ENCODE measurements around the gene TRIM56. TPM values are rescaled to one million over a fixed set of nuclear protein-coding genes. Genes with fewer than 3 reads are reported as not detected.
"Not testable (repeated sequence)": the region's sequence is repeated elsewhere in the genome, so short reads cannot be mapped to it uniquely, and the experiment has no call there.

TRIM56 gene
- total RNA-seq, 1 donor from 2014 or later: 1.4 TPM

DNA sequence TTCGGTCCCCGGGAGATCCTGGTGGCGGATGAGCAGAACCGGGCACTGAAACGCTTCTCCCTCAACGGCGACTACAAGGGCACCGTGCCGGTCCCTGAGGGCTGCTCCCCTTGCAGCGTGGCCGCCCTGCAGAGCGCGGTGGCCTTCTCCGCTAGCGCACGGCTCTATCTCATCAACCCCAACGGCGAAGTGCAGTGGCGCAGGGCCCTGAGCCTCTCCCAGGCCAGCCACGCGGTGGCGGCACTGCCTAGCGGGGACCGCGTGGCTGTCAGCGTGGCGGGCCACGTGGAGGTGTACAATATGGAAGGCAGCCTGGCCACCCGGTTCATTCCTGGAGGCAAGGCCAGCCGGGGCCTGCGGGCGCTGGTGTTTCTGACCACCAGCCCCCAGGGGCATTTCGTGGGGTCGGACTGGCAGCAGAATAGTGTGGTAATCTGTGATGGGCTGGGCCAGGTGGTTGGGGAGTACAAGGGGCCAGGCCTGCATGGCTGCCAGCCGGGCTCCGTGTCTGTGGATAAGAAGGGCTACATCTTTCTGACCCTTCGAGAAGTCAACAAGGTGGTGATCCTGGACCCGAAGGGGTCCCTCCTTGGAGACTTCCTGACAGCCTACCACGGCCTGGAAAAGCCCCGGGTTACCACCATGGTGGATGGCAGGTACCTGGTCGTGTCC, 3.7 kb downstream of the TRIM56 start:
- Histone ChIP-seq H3K4me3 (no peak overlapping the region), H3F3A (ENCODE audit: low read depth) (peaks cover 4% of the 10 kb centered on the region), H3K27ac (no peak overlapping the region), H3K36me3 (no peaks in the 10 kb centered on the region), H3K4me1 (peaks cover 9% of the 10 kb centered on the region), H3K9ac (no peak overlapping the region), H3K79me2 (ENCODE audit: low read depth) (no peaks in the 10 kb centered on the region), H3K4me2 (no peak overlapping the region), H3K9me3 (ENCODE audit: low read depth) (no peaks in the 10 kb centered on the region), H4K20me1 (ENCODE audit: low read depth) (no peaks in the 10 kb centered on the region), H3K27me3 (no peaks in the 10 kb centered on the region), H2AFZ (replicated peaks) (no peak overlapping the region)
- Mint-ChIP-seq H3K4me1 (peaks cover 21% of the 10 kb centered on the region), H3K36me3 (peaks cover 10% of the 10 kb centered on the region), H3K27me3 (ENCODE audit: insufficient read depth, low read depth) (peaks cover 7% of the 10 kb centered on the region), H3K4me3 (no peak overlapping the region), H3K9me3 (peaks cover 6% of the 10 kb centered on the region), H3K27ac (no peak overlapping the region)
- DNase-seq (ENCODE audit: low spot score): no peak
- TF ChIP-seq EZH2phosphoT487 (IDR thresholded peaks at IDR 0.05) (no peak), EZH2 (IDR thresholded peaks at IDR 0.05) (no peak)
- TF ChIP-seq, protein P1, sequence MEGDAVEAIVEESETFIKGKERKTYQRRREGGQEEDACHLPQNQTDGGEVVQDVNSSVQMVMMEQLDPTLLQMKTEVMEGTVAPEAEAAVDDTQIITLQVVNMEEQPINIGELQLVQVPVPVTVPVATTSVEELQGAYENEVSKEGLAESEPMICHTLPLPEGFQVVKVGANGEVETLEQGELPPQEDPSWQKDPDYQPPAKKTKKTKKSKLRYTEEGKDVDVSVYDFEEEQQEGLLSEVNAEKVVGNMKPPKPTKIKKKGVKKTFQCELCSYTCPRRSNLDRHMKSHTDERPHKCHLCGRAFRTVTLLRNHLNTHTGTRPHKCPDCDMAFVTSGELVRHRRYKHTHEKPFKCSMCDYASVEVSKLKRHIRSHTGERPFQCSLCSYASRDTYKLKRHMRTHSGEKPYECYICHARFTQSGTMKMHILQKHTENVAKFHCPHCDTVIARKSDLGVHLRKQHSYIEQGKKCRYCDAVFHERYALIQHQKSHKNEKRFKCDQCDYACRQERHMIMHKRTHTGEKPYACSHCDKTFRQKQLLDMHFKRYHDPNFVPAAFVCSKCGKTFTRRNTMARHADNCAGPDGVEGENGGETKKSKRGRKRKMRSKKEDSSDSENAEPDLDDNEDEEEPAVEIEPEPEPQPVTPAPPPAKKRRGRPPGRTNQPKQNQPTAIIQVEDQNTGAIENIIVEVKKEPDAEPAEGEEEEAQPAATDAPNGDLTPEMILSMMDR (IDR thresholded peaks at IDR 0.05): no peak

DNA sequence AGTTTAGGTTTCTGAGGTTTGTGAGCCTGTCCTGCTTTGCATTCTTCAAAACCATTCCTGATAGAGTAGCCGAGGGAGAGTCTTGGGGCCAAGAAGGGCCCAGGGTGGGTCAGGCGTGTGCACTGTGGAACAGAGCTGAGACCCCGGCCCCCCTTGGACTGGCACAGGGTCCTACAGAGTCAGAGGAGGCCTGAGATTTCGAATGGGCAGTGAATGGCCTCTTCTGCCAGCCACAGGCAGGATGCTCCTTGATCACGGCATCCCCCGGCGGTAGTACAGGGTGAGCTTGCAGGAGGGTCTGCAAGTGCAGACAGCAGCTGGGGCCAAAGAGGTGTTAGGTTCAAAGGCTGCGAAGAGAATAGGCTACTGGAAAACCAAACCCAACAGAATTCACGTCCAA, 4.6 kb downstream of the TRIM56 start:
- Mint-ChIP-seq H3K36me3 (peaks cover 10% of the 10 kb centered on the region), H3K27me3 (ENCODE audit: insufficient read depth, low read depth) (peaks cover 7% of the 10 kb centered on the region), H3K27ac (no peak overlapping the region), H3K4me1 (peaks cover 21% of the 10 kb centered on the region), H3K4me3 (no peak overlapping the region), H3K9me3 (peaks cover 6% of the 10 kb centered on the region)
- TF ChIP-seq, protein P1 (IDR thresholded peaks at IDR 0.05): no peak
- TF ChIP-seq EZH2 (IDR thresholded peaks at IDR 0.05) (no peak), EZH2phosphoT487 (IDR thresholded peaks at IDR 0.05) (no peak)
- no peaks in the 10 kb centered on the region for H4K20me1 ChIP-seq (ENCODE audit: low read depth)
- peaks cover 2% of the 10 kb centered on the region for H3F3A ChIP-seq (ENCODE audit: low read depth)
- H3K79me2 ChIP-seq (ENCODE audit: low read depth): no peaks in the 10 kb centered on the region
- H3K9ac ChIP-seq: no peak overlapping the region
- H2AFZ ChIP-seq (replicated peaks): no peak overlapping the region
- no peak overlapping the region for H3K4me3 ChIP-seq
- no peaks in the 10 kb centered on the region for H3K27me3 ChIP-seq
- H3K36me3 ChIP-seq: no peaks in the 10 kb centered on the region
- no peak for DNase-seq (ENCODE audit: low spot score)
- H3K9me3 ChIP-seq (ENCODE audit: low read depth): no peaks in the 10 kb centered on the region
- H3K4me2 ChIP-seq: no peak overlapping the region
- H3K27ac ChIP-seq: no peak overlapping the region
- peaks cover 7% of the 10 kb centered on the region for H3K4me1 ChIP-seq

DNA sequence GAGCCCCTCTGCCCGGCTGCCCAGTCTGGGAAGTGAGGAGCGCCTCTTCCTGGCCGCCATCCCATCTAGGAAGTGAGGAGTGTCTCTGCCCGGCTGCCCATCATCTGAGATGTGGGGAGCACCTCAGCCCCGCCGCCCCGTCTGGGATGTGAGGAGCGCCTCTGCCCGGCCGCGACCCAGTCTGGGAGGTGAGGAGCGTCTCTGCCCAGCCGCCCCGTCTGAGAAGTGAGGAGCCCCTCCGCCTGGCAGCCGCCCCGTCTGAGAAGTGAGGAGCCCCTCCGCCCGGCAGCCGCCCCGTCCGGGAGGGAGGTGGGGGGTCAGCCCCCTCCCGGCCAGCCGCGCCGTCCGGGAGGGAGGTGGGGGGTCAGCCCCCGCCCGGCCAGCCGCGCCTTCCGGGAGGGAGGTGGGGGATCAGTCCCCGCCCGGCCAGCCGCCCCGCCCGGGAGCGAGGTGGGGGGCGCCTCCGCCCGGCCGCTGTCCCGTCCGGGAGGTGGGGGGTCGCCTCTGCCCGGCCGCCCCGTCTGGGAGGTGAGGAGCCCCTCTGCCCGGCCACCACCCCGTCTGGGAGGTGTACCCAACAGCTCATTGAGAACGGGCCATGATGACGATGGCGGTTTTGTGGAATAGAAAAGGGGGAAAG, 7.1 kb downstream of the TRIM56 start:
- H3K27me3 ChIP-seq; H3K27ac ChIP-seq; H3F3A ChIP-seq (ENCODE audit: low read depth); H3K4me3 Mint-ChIP-seq; H2AFZ ChIP-seq (replicated peaks); H3K9me3 ChIP-seq (ENCODE audit: low read depth); H3K36me3 ChIP-seq; H3K4me2 ChIP-seq; H3K9me3 Mint-ChIP-seq; H4K20me1 ChIP-seq (ENCODE audit: low read depth); H3K79me2 ChIP-seq (ENCODE audit: low read depth); H3K4me1 ChIP-seq; DNase-seq (ENCODE audit: low spot score); H3K4me3 ChIP-seq; H3K27ac Mint-ChIP-seq; H3K9ac ChIP-seq: not testable (repeated sequence)
- H3K4me1 Mint-ChIP-seq: peaks cover 15% of the 10 kb centered on the region
- peaks cover 10% of the 10 kb centered on the region for H3K36me3 Mint-ChIP-seq
- peaks cover 10% of the 10 kb centered on the region for H3K27me3 Mint-ChIP-seq (ENCODE audit: insufficient read depth, low read depth)

DNA sequence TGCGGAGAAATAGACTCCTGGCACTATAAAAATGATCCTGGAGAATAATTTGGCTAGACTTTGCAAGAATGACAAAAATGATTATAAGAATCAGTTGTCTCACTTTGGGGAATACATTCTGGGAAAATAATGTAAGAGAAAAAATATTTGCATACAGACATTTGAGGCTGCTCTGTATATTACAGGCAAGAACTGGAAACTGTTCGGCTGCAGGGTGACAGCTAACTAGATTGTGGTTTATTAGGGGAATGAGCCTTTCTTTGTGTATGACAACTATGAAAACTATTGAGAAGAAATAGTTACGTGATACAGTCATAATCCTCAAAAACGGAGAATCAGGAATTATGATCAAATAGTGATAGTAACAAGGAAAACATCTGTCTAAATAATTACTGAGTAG, 8.6 kb downstream of the TRIM56 start:
- TF ChIP-seq, protein P1 (IDR thresholded peaks at IDR 0.05): no peak
- TF ChIP-seq EZH2phosphoT487 (IDR thresholded peaks at IDR 0.05): no peak
- no peak for TF ChIP-seq EZH2 (IDR thresholded peaks at IDR 0.05)

More for the DNA sequence above, 8.6 kb downstream of the TRIM56 start:
- no peak overlapping the region for H3K4me2 ChIP-seq
- no peaks in the 10 kb centered on the region for H3K36me3 ChIP-seq
- H3K4me1 ChIP-seq: no peaks in the 10 kb centered on the region
- no peaks in the 10 kb centered on the region for H3K9me3 ChIP-seq (ENCODE audit: low read depth)
- H3K4me1 Mint-ChIP-seq: peaks cover 15% of the 10 kb centered on the region
- no peak overlapping the region for H3K4me3 ChIP-seq
- no peak for DNase-seq (ENCODE audit: low spot score)
- no peak overlapping the region for H3K27ac ChIP-seq
- peaks cover 4% of the 10 kb centered on the region for H3F3A ChIP-seq (ENCODE audit: low read depth)
- H3K27me3 ChIP-seq: no peaks in the 10 kb centered on the region
- no peak overlapping the region for H3K27ac Mint-ChIP-seq
- H3K4me3 Mint-ChIP-seq: no peak overlapping the region
- peaks cover 6% of the 10 kb centered on the region for H3K9me3 Mint-ChIP-seq
- H3K9ac ChIP-seq: no peak overlapping the region
- peaks cover 10% of the 10 kb centered on the region for H3K36me3 Mint-ChIP-seq
- no peak overlapping the region for H2AFZ ChIP-seq (replicated peaks)
- H3K79me2 ChIP-seq (ENCODE audit: low read depth): no peaks in the 10 kb centered on the region
- peaks cover 11% of the 10 kb centered on the region for H3K27me3 Mint-ChIP-seq (ENCODE audit: insufficient read depth, low read depth)
- no peaks in the 10 kb centered on the region for H4K20me1 ChIP-seq (ENCODE audit: low read depth)
